Frontal cortex (tissue), 4 donors: ENCODE results near the gene VTI1A. TPM values are rescaled to one million over a fixed set of nuclear protein-coding genes. Genes with fewer than 3 reads are reported as not detected.

Experiments used
- DNase-seq, 2 donors: peaks; one replicate each; pipeline ENCODE4 v3.0.0; 2012; ENCODE audit warnings: low spot score in 2 of 2
- FAIRE-seq: peaks from 2 replicates; lab custom pipeline; 2012; peaks lifted over from hg19 to GRCh38; lab: Jason Lieb, UNC
- total RNA-seq: library from RNA; depleted of rRNA; stranded (reverse); fragments of >200 nt; gene quantifications from one replicate; pipeline ENCODE4 v1.2.3, GENCODE V29; 2014
- donor health status: control.
- donor health status: control.
- donor health status: control.

Gene VTI1A
- total RNA-seq, 1 donor from 2014 or later, result 48.1 TPM

GRCh38 chr10:112766636-112767035 is 319.6 kb downstream of the VTI1A start:
- DNase-seq, result no peak
- no peak for FAIRE-seq

DNA sequence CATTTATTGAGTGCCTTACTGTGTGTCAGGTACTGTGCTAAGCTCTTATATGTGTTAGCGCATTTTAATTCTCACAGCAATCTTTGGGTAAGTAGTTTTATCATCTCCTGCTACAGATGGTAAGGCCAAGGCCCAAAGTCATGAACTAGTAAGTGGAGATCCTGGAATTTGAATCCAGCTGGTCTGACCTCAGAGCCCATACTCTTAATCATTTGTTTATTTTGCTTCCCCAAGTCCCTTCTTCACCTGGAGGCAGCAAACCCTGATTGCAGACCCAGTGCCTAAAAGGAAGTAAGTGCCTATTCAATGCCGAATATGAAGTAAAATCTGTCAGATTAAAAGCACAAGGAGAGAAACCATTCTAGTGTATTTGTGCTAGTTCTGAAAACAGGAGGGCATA is 320.1 kb downstream of the VTI1A start:
- FAIRE-seq, result no peak
- DNase-seq, result no peak

- DNase-seq (no peak), FAIRE-seq (no peak)
Measured at GRCh38 chr10:112768121-112768520, 321.1 kb downstream of the VTI1A start.

DNA sequence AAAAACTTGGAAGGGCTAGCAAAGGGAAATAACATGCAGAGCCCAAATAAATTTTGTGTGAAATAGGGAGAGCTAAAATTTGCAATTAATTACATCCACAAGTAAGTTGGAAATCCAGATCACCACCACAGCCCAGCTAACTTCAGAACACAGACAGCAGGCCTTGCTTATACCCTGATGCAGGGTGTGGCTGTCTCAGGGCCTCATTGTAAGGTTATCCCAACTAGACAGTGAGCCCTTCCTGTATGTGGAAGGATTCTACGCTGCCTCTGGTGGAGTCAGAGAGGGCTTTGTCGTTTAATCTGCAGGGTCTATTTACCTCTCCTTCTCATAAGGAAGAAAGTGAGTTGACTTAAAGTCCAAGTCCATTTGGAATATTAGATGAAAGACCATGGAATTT is 322.1 kb downstream of the VTI1A start:
- DNase-seq (no peak), FAIRE-seq (no peak)

DNA sequence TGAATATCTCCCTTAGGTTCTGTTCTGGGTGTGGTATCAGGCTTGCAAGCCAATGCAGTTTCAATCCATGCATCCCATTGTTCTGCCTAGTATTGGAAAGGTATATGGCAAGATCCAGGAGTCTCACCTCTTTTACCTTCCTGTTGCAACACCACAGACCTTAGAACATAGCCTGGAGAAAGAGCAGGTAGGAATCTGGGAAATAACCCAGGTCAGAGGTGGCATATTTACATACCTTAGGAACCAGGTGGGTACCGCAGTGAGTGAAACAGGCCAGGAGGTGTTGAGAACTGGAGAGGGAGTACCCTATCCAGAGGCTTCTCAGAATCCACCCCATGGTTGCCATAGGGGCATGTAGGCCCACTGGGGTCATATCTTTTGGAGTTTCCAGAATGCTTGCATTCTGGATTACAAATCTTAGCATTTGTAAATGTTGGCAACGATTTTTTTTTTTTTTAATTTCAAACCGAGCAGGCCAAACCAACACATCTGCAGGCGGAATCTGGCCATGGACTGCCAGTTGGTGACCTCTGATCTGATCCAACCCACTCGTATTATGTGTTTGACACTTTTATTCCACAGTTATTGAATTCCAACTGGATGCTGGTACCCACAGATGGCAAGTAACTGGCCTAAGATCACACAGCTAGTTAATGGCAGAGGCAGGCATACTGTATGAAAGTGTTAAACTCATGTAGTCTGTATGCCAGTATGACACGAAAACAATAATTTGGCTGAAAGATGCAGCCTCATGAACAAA is 322.8 kb downstream of the VTI1A start:
- FAIRE-seq (no peak), DNase-seq (no peak)

- FAIRE-seq (no peak), DNase-seq (no peak)
Measured at GRCh38 chr10:112771733-112772132, 324.7 kb downstream of the VTI1A start.

GRCh38 chr10:112773783-112774182 is 326.8 kb downstream of the VTI1A start:
- FAIRE-seq (no peak), DNase-seq (no peak)

GRCh38 chr10:112774210-112774609 is 327.2 kb downstream of the VTI1A start:
- FAIRE-seq (no peak), DNase-seq (no peak)

DNA sequence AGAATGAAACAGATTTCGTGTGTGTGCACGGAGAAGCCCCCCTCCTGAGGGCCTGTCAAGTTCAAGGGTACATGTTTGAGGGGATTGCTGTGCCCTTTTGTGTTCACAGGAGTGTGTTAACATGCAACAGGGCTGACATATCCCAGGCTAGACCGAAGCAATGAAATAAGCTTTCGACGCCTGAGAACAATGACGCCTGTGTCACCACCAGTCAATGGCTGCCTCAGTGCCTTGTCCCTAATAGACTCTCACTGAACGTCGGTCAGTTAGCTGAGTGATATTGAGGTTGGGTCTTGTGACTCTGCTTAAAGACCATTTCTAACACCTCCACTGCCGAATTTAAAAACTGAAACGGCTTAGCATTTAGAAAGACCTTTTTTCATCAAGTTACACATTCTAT is 327.8 kb downstream of the VTI1A start:
- DNase-seq (peak in 1 of 2 donors; percentile 7), FAIRE-seq (no peak)

- FAIRE-seq, result no peak
- no peak for DNase-seq
Measured at GRCh38 chr10:112775381-112775780, 328.4 kb downstream of the VTI1A start.

GRCh38 chr10:112775892-112776674 is 329.1 kb downstream of the VTI1A start:
- DNase-seq (no peak), FAIRE-seq (no peak)

DNA sequence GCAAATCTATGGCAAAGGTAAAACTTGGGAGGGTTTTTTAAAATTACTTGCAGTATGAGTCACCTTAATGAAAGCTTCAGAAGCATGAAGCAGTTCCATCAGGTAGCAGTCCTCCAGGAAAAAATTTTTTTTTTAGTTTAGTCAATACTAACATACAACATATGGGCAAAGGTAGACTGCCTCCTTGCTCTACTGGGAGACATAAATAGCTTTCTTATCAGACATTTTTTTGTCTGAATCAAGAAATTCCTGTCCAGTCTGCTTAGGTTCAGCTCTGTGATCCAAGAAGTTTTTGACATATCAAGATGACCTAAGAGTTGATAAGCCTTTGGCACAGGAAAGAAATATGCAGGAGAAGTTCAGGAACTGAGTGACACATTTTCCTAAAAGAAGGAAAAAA is 331.6 kb downstream of the VTI1A start:
- FAIRE-seq (no peak), DNase-seq (no peak)

- DNase-seq (no peak), FAIRE-seq (no peak)
Measured at GRCh38 chr10:112779025-112779770, 332.2 kb downstream of the VTI1A start.

DNA sequence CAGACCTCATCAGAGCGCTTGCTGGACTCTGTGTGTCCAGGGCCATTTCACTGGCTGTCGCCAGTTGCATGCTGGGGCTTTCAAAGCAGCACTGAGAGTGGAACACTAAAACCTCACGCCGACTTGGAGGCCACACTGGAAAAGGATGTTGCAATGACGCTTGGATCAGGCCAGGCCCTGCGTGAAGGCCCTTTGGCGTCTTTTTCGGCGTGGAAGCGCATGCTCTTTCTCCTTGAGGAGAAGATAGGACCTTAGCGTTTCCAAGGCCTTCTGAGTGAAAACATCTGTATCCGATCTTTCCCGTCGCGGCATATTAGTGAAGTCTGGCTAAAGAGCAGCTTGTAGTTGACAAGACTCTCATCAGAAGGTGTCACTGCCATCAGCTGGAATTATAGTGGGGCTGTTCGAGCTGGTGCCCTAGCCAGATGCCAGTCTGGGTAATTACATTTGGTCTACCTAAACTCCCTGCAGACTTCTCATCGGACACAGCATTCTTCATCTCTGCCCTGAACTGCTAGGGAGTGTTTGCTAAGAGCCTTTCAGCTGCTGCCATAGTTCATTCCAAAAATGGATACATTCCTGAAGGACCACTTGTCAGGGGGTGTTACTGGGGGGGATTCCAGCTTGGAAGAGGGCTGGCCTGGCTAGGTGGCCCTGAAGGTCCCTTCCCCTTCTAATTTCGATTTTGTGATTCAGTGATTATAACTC is 335.3 kb downstream of the VTI1A start:
- FAIRE-seq (no peak), DNase-seq (no peak)

DNA sequence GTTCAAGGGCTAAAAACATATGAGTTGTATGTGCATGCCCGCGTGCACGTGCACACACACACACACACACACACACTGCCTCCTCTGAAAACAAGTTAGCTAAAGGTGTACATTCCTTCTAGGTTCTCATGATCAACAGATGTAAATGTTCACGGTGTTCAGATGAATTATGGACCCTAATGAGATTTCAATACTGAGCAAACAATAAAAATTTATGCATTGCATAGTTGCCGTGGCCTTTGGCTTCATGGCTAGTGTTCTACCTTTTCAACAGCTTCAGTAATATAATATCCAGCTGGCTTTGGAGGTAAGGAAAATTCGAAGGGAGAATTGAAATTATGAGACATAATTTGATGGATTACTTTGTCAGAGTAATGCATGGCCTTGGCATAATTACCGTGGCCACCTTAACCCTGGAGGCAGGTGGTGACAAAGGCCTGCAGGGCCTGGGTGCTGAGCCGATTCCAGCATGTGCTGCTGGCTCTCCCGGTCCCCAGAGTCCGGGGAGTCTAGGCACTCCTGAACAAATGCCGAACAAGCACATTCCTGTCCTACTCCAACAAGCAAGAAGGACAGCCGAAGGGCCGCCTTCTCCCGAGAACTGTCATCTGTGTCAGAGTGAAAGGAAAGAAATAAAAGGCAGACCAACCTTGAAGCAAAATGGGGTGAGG is 336.5 kb downstream of the VTI1A start:
- no peak for DNase-seq
- FAIRE-seq, result no peak

GRCh38 chr10:112784022-112784461 is 337.0 kb downstream of the VTI1A start:
- DNase-seq (no peak), FAIRE-seq (no peak)

GRCh38 chr10:112785089-112785488 is 338.1 kb downstream of the VTI1A start:
- DNase-seq (no peak), FAIRE-seq (no peak)

DNA sequence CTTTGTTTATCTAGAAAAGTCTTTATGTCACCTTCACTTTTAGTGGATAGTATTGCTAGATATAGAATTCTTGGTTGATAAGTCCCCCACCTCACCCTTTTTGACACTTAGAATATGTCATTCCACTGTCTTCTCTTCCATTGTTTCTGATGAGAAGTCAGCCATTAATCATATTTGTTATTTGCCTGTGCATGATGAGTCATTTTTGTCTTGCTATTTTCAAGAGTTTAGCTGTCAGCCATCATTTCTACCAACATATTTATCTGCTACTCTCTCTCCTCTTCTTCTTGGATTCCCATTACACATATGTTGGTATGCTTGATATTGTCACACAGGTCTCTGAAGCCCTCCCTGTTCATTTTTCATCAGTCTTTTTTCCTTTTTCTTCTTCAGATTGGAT is 342.2 kb downstream of the VTI1A start:
- FAIRE-seq, result no peak
- no peak for DNase-seq

- no peak for FAIRE-seq
- no peak for DNase-seq
Measured at GRCh38 chr10:112790030-112790429, 343.0 kb downstream of the VTI1A start.
